HG02571 (cell line): ENCODE data around the gene ERG.

Source experiments
- ATAC-seq: cut with Tn5 transposase; IDR thresholded peaks from one replicate; pipeline ENCODE4 v1.9.1; 2021; ENCODE audit warnings: mild to moderate bottlenecking, moderate library complexity; ENCODE audit not compliant: unreplicated experiment

The ERG gene

DNA sequence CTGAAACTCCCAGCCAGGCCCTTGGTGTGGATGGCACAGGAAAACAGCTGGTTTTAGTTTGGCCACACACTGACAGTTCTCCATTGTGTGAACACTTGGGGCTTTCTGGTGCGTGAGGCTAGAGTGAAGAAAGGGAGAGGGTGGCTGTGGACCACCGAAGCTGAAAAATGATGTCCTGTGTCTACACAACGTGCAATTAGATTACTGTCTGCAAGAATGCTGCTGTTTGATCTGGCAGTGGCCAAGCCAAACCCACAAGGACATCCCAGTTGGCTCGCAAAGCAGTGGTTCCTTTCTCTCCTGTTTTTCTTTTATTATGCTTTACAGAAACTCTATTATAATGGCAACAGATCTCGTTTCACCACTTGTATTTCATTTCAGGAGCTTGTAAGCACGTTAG is 58.9 kb downstream of the ERG start:
- ATAC-seq: no peak

DNA sequence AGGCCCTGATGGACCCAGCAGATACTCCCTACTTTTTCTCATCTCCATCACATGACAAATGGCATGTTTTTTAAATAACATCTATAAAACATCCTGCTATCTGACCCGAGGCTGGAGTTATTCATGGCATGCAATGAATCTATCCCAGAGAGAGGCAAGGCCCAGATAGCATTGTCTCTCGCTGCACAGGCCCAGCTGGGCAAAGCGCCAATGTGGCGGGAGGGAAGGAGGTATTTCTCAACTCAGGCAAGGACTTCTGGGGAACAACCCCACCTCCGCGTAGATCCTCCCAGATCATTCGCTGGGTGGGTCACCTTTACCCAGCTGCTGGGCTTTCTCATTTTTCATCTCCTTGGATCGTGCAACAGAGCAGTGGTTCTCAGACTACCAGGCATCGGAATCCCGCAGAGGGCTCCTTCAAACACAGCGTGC is 59.8 kb downstream of the ERG start:
- no peak for ATAC-seq

- no peak for ATAC-seq
Measured at GRCh38 chr21:38436341-38436740, 61.9 kb downstream of the ERG start.

GRCh38 chr21:38434913-38435533 is 63.3 kb downstream of the ERG start:
- ATAC-seq: no peak

GRCh38 chr21:38433471-38433870 is 64.8 kb downstream of the ERG start:
- ATAC-seq: no peak

DNA sequence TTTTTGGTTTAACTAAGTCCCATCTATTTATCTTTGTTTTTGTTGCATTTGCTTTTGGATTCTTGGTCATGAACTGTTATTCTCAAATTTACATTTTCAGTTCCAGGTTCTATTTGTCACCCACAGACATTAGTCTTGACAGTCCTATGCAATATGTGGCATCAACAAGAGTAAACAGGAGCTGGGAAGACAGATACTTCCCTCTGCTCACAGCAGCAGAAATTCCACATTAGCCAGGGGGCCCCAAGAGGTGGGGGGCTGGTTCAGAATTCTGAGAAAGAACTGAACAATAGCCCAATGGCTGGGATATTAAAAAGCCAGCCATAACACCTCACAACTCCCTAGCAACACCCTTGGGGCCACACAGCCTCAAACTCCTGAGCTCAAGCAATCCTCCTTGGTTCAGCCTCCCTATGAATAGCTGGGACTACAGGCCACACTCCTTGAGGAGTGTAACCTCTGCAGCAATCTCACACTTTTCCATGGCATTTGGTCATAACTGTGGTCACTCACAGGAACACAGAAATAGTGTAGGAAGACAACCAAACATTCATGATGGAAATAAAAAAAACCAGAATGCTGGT is 67.8 kb downstream of the ERG start:
- no peak for ATAC-seq

DNA sequence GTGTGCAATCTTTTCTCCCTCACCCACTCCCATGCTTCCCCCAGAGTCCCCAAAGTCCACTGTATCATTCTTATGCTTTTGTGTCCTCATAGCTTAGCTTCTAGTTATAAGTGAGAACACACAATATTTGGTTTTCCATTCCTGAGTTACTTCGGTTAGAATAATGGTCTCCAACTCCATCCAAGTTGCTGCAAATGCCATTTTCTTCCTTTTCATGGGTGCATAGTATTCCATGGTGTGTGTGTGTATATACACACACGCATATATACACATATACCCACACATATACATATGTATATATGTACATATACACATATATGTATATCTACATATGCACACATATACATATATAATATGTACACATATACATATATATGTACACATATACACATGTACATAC is 69.3 kb downstream of the ERG start:
- ATAC-seq: no peak

- ATAC-seq: no peak
Measured at GRCh38 chr21:38428211-38428610, 70.1 kb downstream of the ERG start.

DNA sequence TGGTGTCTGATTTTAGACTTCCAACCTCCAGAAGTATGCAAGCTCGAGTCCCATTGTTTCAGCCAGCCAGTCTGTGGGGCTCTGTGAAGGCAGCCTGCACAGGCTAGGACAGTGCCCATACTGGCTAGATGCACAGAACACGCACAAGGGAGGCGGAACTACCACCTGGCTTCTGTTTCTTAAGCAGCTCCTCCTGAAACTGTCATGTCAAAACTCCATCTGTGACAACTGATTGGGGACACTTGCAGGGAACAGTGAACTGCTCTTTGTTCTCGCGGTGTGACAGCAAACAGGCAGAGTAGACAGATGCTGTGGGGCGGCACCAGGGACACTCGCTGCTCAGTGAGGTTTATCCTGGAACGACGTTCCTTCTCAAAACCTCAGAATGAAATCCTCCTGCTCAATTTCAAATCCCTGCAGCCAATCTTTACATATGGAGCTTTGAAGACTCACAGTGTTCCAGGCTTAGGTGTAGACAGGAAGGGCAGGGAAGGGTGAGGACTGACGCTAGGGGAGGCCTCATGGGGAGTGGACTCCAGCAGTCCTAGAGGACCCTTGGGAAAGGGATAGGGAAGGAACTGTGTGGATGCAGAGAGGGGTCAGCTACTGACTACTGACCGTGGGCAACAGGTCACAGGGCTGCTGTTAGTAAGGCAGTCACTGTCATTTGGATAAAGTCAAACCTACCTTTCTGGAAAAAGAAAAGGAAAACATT is 73.8 kb downstream of the ERG start:
- no peak for ATAC-seq

- no peak for ATAC-seq
Measured at GRCh38 chr21:38422082-38422481, 76.2 kb downstream of the ERG start.

DNA sequence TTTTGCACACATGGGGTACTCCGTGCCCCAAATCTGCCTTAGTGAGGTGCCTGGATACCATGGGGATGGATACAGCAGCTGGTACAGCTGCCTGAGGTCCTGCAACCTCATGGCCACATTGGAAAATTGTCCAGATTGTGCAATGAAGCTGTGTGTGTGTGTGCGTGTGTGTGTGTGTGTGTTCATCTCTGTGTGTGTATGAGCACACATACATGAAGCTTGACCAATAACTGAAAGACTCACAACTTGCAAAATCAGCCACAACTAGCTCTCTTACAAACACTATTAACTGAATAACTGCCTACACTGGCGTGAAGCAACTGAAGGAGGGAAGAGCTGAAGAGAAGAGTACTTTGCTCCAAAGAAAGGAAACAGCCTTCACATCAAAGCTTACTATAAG is 78.1 kb downstream of the ERG start:
- no peak for ATAC-seq

DNA sequence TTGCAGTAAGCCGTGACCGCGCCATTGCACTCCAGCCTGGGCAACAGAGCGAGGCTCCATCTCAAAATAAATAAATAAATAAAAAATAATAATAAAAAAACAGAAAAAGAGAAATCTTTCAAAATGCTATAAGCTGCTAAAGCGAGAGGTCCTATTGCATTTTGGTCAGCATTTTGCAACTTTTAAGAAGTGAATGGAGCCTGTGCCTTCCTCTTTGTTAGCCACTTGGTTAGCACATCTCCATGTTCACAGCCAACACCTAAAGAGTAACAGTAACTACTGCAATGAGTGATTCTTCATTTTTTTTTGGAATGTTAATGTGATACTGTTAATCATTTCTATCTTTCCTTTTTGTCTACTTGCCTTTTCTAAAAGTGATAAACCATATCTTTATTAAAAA is 80.6 kb downstream of the ERG start:
- ATAC-seq: no peak

- no peak for ATAC-seq
Measured at GRCh38 chr21:38416791-38417190, 81.5 kb downstream of the ERG start.

DNA sequence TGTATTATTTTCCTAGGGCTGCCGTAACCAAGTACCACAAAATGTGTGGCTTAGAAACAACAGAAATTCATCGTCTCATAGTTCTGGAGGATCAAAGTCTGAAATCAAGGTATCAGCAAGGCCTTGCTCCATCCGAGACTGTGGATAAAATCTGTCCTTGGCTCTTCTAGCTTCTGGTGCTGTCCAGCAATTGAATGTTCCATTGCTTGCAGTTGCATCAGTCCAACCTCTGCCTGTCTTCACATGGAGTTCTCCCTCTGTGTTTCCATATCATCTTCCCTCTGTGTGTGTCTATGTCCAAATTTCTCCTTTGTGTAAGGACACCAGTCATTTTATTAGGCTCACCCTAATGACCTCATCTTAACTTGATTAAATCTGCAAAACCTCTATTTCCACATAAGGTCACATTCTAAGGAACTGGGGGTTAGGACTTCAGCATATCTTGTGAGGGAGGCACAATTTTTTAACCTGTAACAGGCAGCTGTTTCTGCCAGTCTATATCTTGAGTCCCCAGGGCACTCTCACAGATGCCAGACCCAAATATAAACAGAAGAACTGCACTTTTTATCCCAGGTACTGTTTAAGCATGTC is 84.2 kb downstream of the ERG start:
- no peak for ATAC-seq

- ATAC-seq: no peak
Measured at GRCh38 chr21:38410466-38410865, 87.8 kb downstream of the ERG start.

- no peak for ATAC-seq
Measured at GRCh38 chr21:38409907-38410306, 88.4 kb downstream of the ERG start.

GRCh38 chr21:38404177-38404576 is 94.1 kb downstream of the ERG start:
- ATAC-seq: no peak

DNA sequence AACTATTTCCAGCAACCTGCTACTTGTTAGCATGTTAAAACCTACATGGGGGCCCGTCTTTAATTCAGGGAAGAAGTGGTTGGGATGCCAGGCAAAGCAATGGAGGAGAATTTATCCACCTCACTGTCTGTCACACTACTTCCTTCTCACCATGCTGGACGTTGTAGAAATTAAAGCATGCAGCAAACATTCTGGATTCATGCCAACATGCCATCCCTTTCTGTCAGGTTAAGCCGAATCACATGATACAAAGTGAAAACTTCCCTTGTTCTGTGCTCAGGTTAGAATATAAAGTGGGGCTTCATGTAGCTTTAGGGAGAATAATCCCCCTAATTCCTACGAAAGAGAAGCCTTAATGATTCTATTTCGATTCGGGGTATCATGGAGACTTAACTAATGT is 95.5 kb downstream of the ERG start:
- no peak for ATAC-seq

DNA sequence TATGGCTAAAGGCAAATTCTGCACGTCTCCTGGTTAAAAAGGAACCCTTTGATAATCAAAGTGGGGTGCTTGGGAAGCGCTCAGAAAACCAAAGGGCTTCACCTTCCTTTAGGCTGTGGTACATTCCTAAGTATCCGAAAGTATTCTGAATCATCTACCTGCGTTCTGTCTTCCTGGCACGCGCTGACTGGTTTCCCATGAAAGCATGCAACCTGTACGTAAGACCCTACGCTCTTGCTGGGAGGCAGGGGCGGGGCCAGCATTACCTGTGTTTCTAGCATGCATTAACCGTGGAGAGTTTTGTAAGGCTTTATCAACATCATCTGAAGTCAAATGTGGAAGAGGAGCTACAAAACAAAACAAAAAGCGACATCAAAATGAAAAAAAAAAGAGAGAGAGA is 96.0 kb downstream of the ERG start:
- no peak for ATAC-seq

DNA sequence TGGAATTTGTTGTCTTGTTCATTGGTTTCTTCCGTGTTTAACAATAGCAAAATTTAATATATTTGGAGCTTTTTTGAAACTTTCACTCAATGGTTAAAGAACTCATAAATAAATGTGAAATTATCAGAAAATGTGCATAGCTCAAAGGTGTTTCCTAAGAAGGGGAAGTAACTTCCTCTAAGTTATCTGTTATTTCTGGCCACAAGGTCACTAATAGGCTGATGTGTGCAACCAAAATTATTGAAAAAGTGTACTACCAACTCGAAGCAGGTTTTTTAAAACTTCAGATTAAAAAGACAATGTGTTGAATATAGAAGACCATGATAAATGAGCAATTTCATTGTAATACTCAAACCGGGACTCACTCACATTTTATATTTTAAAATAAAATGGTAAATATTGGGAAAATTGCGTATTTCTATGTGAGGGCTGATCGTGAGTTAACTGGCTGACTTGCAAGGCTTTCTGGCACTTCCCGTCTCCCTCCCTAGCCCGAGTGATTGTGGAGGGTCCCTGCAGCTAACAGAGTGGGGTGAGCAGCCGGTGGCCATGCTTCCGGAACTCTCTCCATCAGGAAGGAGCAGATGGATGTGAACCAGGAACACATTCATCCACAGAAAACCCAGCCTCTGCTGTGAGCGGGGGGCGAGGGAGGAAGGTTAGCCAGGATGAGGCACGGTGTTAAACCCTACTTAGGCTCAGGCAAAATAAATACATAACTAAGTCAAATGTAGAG is 96.9 kb downstream of the ERG start:
- ATAC-seq: no peak

DNA sequence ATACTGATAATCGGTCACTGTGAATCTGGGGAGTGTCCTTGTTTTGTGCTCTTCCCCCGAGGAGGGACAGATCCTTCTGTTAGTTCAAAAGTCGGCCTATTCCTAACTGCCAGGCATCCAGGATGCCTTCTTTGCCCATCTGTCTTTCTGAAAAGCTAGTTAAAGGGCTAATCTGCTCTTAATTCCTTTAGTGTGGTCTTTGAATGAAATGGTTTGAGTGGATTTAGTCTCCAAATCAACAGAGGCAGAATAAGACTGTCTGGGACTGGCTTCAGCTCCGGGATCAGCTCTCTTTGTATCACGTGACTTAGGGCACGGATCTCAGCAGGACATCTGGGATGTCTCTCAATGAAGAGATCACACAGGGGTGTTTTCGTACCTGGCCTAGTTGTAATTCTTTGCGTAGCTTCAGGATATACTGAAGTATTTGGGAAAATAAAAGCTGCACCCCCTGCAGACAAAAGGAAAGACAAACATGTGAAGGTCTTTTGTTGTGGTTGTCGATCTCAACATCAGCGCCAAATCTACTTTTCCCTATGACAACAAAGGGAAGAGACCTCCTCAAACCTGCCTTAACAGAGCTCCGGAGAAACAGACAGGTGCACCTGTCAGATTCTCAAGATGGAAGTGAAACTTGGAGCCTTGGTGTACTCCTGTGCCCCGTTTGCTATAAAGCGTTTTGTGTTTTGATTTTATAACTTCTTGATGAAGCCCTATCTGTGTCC is 97.9 kb downstream of the ERG start:
- ATAC-seq: no peak
